HG03025 (cell line): ENCODE data around the gene CNKSR3.

Experiments used
- ATAC-seq: cut with Tn5 transposase; IDR thresholded peaks from one replicate; pipeline ENCODE4 v1.9.1; 2021; ENCODE audit warnings: mild to moderate bottlenecking, moderate library complexity; ENCODE audit not compliant: unreplicated experiment, low FRiP score

CNKSR3 gene

DNA sequence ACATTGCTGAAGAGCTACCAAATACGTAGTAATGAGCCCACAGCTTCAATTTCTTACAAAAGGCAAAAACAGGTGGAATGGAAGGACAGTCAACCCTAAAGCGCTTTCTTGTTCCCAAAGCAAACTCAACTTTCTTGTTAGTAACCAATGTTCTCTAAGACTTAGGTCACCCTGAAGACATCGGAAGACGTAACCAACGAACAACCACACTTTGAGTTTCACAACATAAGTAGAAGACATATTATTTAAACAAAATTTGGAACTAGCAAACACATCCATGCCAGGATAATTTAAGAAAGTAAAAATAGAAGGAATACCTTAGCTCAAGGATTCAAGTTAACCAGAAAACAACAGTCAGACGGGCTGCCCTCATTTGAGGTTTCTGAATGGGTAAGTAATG, 51.0 kb downstream of the CNKSR3 start:
- ATAC-seq = no peak

DNA sequence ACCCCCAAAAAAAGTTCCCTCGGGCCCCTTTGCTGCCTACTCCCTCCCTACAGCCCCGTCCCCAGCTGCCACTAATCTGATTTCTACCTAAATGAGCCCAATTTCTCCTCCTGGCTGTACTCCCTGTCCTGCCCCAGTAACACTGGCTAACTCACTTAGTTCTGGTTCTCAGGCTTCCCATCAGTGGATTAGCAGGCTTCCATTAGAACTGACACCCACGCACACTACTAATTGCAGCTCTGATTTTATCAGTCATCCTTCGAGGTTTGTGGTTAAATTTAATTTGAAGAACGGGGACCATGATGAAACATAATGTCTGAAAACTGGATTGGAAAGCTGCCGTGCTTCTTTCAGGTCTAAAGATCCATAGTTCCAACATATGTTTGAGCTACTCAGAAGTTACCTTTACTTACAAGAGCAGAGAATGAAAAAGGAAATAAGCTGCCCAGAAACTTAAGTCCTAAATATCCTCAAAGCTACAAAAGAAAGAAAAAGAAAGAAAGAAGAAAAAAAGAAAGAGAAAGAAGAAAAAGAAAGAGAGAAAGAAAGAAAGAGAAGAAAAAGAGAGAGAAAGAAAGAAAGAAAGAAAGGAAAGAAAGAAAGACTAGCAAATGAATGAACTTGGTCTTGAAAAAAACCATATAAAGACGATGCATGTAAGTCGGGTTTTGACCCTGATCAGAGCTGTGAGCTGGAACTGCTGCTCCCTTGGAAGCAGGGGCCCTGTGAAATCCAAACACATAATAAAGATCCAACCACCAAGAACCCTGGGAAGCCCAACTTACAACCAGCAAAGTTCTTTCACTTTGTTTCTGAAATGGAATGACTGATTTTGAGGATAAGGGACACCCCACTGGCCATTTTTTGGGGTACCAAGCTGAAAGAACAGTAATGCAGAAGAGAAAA, 51.7 kb downstream of the CNKSR3 start:
- no peak for ATAC-seq

DNA sequence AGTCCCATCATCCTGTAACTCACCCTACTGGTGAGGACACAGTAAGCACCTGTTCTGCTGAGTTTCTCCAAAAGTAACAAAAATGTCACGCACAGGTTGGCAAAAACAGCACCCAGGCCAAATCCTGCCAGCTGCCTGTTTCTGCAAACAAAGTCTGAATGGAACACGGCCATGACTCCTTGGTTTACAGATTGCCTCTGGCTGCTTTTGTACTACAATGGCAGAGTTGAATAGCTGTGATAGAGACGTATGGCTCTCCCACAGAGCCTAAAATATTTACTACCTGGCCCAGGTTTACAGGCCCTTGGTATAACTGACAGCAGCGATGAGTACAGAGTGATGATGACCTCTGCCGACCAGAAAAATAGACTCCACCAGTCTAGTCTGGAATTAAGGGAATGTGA, 52.6 kb downstream of the CNKSR3 start:
- no peak for ATAC-seq

DNA sequence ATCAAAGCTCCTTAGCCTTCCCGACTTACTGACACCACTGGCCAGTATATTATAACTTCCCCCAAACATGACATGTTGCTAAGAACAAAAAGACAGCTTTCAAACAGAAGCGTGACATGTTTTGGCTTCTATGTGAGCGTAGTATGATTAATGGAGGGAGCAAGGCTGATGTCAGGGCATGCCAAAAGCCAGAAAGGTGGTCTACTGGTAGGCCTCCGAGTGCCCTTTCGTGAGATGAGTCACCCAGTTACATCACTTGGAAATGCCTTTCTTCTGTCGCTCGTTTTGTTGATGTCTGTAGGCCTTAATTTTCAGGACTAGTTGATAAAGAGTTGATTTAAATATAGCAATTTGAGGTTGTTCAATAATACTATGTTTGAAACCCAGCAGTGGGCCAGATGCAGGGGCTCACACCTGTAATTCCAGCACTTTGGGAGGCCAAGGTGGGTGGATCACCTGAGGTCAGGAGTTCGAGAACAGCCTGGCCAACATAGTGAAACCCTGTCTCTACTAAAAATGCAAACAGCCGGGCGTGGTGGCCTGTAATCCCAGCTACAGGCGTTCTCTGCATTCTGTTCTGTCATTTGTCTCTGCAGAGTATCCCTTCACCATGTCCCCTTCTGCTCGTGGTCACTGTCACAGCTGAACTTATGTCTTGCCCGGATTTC, 53.3 kb downstream of the CNKSR3 start:
- ATAC-seq = no peak

DNA sequence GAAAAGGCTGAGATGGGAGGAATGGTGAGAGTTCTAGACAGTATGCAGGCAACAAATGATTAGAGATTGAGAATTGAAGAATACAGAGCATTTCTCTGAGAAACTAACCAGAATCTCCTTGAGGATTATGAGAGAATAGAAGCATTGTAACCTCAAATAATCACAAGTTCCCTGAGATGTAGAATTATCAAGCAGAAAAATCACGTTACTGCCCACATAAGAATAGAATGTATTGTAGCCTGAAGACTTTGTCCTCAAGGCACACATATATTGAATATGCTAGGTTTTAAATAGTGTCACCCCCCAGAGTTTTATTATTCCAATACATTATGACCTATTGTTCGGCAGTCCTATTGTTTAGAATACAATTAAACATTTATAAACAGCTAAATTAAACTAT, 57.2 kb downstream of the CNKSR3 start:
- no peak for ATAC-seq

DNA sequence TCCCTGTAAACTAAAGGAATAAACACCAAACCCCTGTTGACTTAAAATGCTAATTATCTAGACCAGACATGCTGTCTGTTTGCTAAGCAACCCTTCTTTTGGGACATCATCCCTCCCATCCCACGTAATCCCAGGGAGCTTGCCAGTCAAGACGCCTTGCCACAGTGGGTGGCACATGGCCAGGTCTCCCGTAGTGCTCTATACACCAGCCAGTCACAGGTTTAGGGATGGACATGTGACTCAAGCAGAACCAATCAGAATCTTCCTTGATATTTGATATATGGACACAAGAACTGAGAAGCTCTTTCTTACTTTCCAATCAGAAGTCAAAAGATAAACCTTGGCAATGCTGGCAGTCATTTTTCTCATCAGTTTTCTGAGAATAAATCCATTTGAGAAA, 60.0 kb downstream of the CNKSR3 start:
- no peak for ATAC-seq

DNA sequence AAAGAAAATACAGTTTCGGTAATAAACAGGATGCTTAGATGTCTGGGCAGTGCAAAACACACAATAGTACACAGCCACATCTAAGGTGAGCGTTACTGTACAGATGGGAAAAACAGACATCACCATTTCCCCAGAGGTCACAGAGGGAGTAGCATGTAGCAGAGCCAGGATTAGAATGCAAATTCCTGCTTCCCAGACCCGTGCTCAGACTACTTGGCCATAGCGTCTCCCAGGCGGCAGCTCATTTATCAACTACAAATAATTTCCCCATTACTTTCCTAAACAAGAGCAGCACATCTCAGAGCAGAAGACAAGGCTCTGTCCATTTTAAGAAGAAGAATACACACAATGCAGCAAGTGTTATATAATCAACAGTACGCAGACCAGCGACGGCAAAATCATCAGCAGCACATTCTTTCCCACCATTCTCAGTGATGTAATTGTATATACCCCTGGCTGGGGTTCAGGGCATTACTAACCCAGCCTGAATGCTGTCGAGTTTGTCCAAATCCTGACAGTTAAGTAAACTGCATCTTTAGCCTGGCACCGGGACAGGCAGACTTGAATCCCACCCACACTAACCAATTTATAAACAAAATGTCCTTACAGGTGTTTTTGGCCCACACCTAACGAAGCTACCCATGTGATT, 61.9 kb downstream of the CNKSR3 start:
- ATAC-seq = no peak

DNA sequence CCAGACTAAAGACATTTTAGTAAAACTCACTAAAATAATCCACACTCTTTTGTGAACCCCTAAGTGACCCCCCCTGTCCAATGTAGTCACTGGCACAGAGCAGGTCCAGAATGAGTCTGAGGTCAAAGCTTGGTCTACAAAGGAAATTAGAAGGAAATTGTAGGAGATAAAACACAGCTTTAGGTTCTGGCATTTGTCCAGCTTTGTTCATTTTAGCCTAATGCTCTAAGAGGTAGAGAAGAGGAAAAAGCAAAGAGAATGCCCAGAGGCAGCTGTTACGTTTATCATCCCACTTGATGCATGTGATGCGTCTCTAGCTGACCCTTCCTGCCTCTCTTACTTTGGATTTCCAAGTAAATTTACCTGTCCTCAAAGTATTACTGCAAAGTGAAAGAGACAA, 62.5 kb downstream of the CNKSR3 start:
- ATAC-seq = no peak

DNA sequence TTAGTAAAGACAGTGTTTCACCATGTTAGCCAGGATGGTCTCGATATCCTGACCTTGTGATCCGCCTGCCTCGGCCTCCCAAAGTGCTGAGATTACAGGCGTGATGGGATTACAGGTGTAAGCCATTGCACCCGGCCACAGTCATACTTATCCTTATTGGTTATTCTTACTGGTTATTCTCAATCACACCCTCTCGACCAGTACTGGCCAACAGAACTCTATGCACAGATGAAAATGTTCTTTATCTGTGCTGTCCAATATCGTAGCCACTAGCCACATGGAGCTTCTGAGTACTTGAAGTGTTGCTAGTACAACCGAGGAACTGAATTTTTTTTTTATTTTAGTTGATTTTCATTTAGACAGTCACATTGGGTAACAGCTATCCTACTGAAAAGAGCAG, 63.5 kb downstream of the CNKSR3 start:
- no peak for ATAC-seq

DNA sequence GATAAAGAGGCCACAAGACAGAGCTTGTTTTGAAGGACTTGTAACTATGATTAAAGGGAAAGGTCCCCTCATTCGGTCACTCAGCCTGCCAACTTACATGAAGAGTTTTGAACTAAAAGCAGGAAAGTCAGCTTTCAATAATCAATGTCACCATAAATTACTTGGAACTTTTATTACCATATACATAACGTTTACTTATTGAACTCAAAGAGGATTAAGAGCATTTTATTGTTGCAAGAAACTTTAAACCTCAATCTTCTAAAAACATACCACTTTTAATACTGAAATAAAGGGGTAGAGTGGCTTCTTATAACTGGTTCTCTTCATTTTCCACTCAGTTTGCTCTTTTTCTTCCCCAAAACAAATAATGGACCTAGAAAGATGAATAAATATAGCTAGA, 65.1 kb downstream of the CNKSR3 start:
- no peak for ATAC-seq

DNA sequence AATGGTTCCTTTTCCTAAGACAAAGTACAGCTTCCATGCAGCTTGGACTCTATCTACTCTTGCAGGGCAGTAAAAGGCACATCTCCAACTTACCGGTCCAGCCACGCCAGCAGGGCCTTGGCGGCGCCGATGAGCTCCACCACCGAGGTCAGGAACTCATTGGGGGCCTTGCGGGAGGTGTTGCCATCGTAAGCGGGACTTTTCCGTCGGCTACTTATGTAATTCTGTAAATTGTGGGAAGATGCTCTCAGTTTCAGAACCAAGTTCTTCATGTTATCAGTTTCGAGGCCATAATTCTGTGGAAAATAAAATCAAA, 68.5 kb downstream of the CNKSR3 start:
- no peak for ATAC-seq

DNA sequence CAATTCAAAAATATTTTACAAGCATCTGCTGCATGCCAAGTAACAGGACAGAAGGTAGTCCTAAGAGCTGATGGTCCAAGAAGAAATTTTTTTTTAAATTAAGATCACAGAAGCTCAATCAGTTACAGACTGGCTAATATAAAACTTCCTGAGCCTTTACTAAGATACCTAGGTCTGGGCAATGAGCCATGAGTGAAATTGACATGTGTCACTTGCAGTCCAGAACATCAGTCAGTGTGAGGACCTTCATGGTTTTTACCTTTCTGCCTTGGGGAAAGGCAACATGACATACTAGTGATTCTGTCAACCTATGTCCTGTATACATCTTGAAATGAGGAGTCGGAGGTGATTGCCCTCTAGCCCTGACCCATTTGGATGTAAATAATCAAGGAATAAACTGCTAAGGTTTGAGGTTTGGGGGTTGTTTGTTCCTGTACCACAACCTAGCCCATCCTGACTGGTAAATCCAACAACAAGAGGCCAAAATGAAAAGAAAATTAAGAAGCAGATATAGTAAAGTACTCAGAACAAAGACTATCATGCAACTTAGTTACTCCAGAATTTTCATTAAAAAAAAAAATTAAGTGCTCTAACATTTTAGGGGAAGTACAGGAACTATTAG, 70.0 kb downstream of the CNKSR3 start:
- ATAC-seq = no peak

DNA sequence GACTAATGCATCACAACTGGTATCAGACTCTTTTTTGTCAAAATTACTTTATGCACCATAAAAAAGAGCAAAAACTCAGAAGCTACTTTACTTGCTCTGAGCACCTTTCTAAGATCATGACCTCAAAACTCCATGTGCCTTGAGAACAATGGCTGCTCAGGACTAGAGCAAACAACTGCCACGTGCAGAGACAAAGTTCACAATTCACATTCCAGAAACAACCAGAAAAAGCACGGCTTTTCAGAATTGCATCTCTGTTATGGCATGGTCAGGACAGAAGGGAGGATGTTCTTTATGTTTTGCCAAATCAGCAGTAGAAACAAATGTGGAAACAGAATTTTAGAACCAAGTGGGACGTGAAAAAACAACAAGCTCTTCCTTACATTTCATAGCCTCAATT, 70.5 kb downstream of the CNKSR3 start:
- ATAC-seq = no peak

DNA sequence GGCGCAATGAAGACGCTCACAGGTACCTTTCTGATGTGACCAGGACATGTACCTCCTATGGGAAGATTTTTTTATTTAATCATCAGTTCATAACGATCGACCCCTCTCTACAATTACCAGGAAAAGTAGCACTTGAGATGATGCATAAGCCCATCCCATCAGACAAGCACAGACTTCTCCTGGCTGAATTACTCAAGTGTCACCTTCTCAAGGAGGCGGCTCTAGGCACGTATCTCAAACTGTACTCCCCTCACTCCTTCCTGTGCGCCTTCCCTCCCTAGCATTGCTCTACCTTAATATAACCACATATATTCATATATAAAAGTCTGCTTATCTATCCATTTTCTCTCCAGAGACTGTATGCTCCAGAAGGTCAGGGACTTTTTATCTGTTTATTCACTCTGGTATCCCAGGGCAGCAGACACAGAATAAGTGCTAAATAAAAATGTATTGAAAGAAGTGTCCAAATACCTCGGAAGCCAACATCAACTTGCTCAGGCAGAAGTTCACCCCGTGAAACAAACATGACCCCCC, 71.5 kb downstream of the CNKSR3 start:
- no peak for ATAC-seq

DNA sequence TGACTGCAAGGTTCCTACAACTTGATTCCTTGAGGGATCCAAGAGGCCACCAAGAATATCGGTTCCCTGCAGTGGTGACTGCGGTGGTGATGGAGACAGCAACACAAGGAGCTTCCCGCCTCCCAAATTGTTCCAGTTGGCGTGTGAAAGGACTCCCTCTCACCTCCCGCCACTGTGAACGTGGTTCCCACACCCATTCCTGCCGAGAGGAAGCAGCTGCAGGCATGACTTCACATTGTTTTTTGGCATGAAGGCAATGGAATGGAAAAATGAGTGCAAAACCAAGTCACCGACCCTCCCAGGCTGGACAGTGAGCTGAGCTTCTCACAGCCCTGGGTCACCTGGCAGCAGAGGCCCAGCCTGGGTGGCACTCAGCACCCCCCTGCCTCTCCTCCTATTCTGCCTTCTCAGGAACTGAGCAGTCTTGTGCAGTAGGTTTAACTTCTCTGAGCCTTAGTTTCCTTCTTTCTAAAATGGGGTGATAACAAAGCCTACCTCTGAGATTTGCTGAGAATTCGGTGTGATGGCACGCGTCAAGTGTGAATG, 75.0 kb downstream of the CNKSR3 start:
- no peak for ATAC-seq

DNA sequence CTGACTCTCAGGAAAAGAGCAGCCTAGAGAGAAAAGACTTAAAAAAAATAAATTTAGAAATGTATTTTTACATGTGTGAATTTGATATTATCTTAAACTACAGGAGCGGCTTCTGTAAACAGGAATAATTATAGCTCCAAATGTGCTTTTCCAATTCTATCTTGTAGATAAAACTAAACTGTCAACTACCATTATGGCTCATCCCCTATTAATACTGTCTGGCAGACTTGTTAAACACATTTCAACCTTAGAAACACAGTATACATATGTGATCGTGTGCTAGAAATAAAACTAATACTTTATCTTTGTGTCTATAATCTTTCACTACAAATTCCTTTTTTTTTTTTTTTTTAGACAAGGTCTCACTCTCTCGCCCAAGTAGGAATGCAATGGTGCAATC, 75.8 kb downstream of the CNKSR3 start:
- no peak for ATAC-seq

DNA sequence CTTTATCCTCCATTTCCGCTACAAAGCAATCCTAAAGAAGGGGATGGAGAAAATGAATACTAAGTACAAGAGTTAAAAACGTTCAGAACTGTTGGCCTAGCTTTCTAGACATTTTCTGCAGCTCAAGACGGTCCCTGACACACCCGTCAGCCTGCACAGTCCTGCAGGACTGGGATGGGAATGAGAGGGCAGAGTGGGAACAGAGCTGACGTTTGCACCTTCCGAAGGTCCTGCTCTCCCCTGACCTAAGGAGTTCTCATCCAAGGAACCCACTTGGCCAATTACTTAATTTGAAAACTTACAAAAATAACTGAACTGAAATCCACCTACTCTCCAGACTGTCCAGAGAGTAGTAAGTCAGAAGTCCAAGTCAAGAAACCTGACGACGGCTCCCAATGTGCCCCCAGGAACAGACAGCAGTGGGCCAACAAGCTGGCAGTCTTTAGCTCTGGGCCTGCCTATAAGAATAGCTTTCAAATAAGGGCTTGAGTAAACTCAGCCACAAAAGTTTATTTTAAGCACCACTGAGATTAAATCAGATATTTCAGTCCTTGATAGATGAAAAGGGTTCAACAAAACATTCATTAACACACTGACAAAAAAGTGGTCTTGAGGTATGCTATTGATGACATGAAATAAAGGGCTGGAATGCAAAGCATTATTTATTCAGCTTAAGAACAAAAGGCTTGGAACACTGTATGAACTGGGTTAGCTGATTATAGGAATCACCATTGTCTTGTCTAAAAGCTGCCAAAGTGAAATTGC, 76.8 kb downstream of the CNKSR3 start:
- no peak for ATAC-seq

DNA sequence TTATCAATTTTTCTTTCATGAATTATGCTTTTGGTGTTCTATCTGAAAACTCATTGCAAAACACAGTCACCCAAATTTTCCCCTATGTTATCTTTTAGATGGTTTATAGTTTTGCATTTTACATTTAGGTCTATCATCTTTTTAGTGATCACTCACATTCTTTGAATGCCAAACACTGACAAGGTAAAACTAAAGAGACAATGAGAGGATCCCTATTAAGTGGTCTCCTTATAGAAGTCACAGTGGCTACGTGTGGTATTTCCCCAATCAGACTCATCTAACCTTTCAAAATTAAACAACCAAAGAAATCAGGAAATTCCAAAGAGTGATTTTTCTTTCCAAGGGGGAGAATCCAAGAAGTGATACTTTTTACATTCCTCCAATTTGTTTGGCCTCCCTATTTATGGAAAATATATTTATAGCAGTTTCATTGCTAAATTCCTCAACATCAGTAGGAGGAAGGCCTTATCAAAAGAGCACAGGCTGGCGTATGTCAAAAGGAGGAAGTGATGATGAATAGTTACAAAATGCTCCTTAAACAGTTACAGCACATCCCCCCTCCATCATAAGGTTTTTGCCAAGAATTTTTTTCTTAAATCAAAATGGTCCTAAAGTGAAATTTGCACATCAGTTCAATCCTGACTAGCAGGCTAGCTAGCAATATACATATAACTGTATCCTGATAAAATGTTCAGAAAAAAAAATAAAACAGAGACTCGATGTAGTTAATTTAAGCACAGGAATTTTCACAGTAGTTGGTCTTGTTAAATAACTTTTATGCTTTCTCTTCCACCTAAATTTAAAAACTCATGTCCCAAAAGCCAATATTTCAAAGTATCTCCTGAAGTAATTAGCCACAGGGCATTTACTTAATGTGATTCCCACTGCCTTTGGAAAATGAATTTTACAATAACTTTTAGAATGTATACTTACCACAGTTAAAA, 77.7 kb downstream of the CNKSR3 start:
- no peak for ATAC-seq

DNA sequence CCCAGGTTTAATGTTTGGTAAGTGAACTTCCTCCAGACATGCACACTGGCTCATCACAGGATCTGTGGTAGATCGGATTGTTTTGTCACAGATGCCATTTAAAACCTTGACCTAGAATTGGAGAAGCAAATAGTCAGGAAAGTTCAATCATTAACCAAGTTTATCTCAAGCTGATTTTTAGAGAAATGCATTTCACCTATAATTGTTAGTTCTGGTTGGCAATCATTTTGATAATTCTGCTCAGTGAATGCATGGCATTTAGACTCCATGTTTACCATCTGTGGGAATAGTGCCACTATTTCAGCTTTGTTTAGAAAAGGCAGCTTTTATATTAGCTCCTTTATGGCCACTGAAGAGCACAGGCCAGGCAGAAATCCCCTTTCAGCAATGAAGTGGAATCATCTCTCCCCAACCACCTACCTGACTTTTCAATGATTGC, 80.0 kb downstream of the CNKSR3 start:
- no peak for ATAC-seq
